ENCODE measurements around the gene PARD3B. TPM values are rescaled to one million over a fixed set of nuclear protein-coding genes. Genes with fewer than 3 reads are reported as not detected.

Gene PARD3B
- total and polyA plus RNA-seq, 2 of the 4 experiments (the other 2 are of a cell fraction), result 3.3 to 15.6 TPM

DNA sequence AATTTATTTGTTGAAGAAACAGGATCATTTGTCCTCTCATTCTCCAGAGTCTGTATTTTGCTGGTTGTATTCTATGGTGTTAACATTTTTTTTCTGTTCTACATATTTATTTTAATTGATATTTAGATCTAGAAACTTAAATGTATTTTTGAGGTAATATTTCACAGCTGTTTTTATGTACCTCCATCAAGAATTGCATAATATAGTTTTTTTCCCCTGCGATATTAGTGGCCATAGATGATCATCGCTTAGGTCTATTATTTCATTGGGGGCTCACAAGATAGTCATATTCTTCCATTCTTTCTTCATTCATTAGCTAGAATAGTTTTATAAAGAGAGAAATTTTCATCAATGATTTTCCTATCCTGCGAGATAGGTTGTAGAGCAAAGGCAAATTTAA lies 89.3 kb downstream of the PARD3B start:
- DNase-seq, result no peak
- dilution Hi-C loops (cut with HindIII; ENCODE audit: low sequenced_read_pairs, unreplicated experiment), result no loop called here
- no peak overlapping the region for H2BK120ac ChIP-seq (ENCODE audit: low read depth, low read length)
- H3K4me1 ChIP-seq (ENCODE audit: control insufficient read depth, insufficient read depth, low read length), result no peaks in the 10 kb centered on the region
- no peak overlapping the region for H3K4ac ChIP-seq (ENCODE audit: low read depth, low read length)
- no peaks in the 10 kb centered on the region for H3K9me1 ChIP-seq (ENCODE audit: insufficient read depth, low read length)
- no peaks in the 10 kb centered on the region for H3K36me3 ChIP-seq (ENCODE audit: control insufficient read depth, insufficient read depth, low read length)
- peaks cover 3% of the 10 kb centered on the region; the same call in 1 of the 2 replicates for H4K20me1 ChIP-seq (ENCODE audit: insufficient read depth, low read length)
- H2AK9ac ChIP-seq (replicated peaks; ENCODE audit: low read depth, low read length, poor library complexity), result no peak overlapping the region
- no peak overlapping the region for H4K8ac ChIP-seq (ENCODE audit: low read depth in 2 of 2, low read length in 2 of 2)
- H2AFZ ChIP-seq (replicated peaks; ENCODE audit: low read length, poor library complexity), result no peak overlapping the region
- no peak overlapping the region for H3K9ac ChIP-seq (ENCODE audit: low read depth, low read length)
- in situ Hi-C loops (cut with MboI; ENCODE audit: low sequenced_read_pairs), result no loop called here
- H2AK5ac ChIP-seq (ENCODE audit: low read depth, low read length), result no peak overlapping the region
- no peak overlapping the region for H2BK5ac ChIP-seq (ENCODE audit: low read depth, low read length, poor library complexity, severe bottlenecking)
- H3K18ac ChIP-seq (ENCODE audit: low read depth, low read length), result no peak overlapping the region
- peaks cover 21 to 24% of the 10 kb centered on the region in 2 experiments for H3K79me1 ChIP-seq (ENCODE audit: low read depth in 1 of 2, low read length in 2 of 2)
- no peak overlapping the region for H2BK20ac ChIP-seq (ENCODE audit: low read depth, low read length)
- no peak overlapping the region for H3K23ac ChIP-seq (ENCODE audit: low read depth, low read length)
- no peak overlapping the region for H4K91ac ChIP-seq (ENCODE audit: insufficient read depth, low read depth, low read length)
- no peak for TF ChIP-seq SMC3 (IDR thresholded peaks at IDR 0.05; ENCODE audit: low read depth, low read length)
- TF ChIP-seq, protein P1, sequence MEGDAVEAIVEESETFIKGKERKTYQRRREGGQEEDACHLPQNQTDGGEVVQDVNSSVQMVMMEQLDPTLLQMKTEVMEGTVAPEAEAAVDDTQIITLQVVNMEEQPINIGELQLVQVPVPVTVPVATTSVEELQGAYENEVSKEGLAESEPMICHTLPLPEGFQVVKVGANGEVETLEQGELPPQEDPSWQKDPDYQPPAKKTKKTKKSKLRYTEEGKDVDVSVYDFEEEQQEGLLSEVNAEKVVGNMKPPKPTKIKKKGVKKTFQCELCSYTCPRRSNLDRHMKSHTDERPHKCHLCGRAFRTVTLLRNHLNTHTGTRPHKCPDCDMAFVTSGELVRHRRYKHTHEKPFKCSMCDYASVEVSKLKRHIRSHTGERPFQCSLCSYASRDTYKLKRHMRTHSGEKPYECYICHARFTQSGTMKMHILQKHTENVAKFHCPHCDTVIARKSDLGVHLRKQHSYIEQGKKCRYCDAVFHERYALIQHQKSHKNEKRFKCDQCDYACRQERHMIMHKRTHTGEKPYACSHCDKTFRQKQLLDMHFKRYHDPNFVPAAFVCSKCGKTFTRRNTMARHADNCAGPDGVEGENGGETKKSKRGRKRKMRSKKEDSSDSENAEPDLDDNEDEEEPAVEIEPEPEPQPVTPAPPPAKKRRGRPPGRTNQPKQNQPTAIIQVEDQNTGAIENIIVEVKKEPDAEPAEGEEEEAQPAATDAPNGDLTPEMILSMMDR (conservative IDR thresholded peaks at IDR 0.05; ENCODE audit: low read depth, low read length), result no peak
- peak; percentile 79 for TF ChIP-seq CEBPB (IDR thresholded peaks at IDR 0.05; ENCODE audit: low read depth, low read length)
- ATAC-seq (ENCODE audit: low read depth), result no peak
- intact Hi-C loops (cut with micrococcal nuclease), result no loop called here
- no peaks in the 10 kb centered on the region for H3K9me3 ChIP-seq (ENCODE audit: control insufficient read depth, insufficient read depth, low read length)
- H3K14ac ChIP-seq (replicated peaks; ENCODE audit: low read depth, low read length), result no peak overlapping the region
- no TSS peak for BruUV-seq (replicated peaks)
- no peaks in the 10 kb centered on the region for H3K27me3 ChIP-seq (ENCODE audit: control insufficient read depth, insufficient read depth, low read length)
- no peak overlapping the region for H3K4me3 ChIP-seq (ENCODE audit: insufficient read depth, low read depth, low read length)
- no peak overlapping the region for H3K56ac ChIP-seq (ENCODE audit: extremely low read depth, insufficient read depth, low read length)
- H3K27ac ChIP-seq (ENCODE audit: insufficient read depth, low read length), result no peak overlapping the region
- H2BK15ac ChIP-seq (ENCODE audit: low read depth, low read length), result no peak overlapping the region
- H4K5ac ChIP-seq (ENCODE audit: low read depth, low read length), result no peak overlapping the region
- ChIA-PET POLR2A (ENCODE audit: unreplicated experiment) (no interaction called here), CTCF (no interaction called here)
- WGBS, 2 experiments (ENCODE audit: extremely low coverage in 2 of 2, insufficient read length in 1 of 2), result no CpG with 5 or more reads among the region's 3 CpGs
- no peak overlapping the region for H3K4me2 ChIP-seq (ENCODE audit: low read depth, low read length)
